Muscle layer of colon (tissue), 2 donors: ENCODE data around the gene NUDT7.

Experiments
- H3K27ac ChIP-seq: one replicate; pipeline ENCODE4 v1.7.0; 2013; ENCODE audit warnings: low read depth, mild to moderate bottlenecking, low read length, moderate library complexity
- H3K27me3 ChIP-seq, 2 donors: one replicate each; pipeline ENCODE4 v1.7.0; 2013; ENCODE audit warnings: low read length in 2 of 2, mild to moderate bottlenecking in 2 of 2; ENCODE audit not compliant: insufficient read depth in 2 of 2, control insufficient read depth in 1 of 2
- H3K36me3 ChIP-seq: one replicate; pipeline ENCODE4 v1.7.0; 2013; ENCODE audit warnings: mild to moderate bottlenecking, low read length; ENCODE audit not compliant: insufficient read depth
- H3K4me1 ChIP-seq: one replicate; pipeline ENCODE4 v1.7.0; 2013; ENCODE audit warnings: mild to moderate bottlenecking, low read length; ENCODE audit not compliant: insufficient read depth
- H3K4me3 ChIP-seq, 2 donors: one replicate each; pipeline ENCODE4 v1.7.0; 2013; ENCODE audit warnings: low read length in 2 of 2, low read depth in 1 of 2, mild to moderate bottlenecking in 1 of 2, moderate library complexity in 1 of 2
- H3K9ac ChIP-seq: one replicate; pipeline ENCODE4 v1.7.0; 2013; ENCODE audit warnings: low read length
- H3K9me3 ChIP-seq: one replicate; pipeline ENCODE4 v1.7.0; 2013; ENCODE audit warnings: mild to moderate bottlenecking, low read length
- donor health status: abdominal sarcoma.
- donor health status: Adenocarcinoma of cecum.

NUDT7 gene

DNA sequence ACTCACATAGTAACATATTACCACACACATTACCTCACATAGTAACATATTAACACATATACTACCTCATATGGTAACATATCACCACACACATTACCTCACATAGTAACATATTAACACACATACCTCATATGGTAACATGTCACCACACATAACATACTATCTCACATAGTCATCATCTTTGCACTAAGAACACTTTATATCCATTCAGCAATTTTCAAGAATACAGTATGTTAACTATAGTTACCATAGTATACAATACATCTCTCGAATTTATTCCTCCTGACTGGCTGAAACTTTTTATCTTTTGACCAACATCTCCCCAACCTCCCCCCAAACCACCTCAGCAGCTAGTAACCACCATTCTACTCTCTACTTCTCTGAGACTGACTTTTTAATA is 7.6 kb downstream of the NUDT7 start:
- H3K4me3 ChIP-seq, result no peak overlapping the region
- H3K9me3 ChIP-seq, result no peaks in the 10 kb centered on the region
- H3K36me3 ChIP-seq, result peaks cover 4% of the 10 kb centered on the region
- H3K27me3 ChIP-seq, result no peaks in the 10 kb centered on the region
- no peak overlapping the region for H3K9ac ChIP-seq
- H3K27ac ChIP-seq, result no peak overlapping the region
- H3K4me1 ChIP-seq, result no peaks in the 10 kb centered on the region

DNA sequence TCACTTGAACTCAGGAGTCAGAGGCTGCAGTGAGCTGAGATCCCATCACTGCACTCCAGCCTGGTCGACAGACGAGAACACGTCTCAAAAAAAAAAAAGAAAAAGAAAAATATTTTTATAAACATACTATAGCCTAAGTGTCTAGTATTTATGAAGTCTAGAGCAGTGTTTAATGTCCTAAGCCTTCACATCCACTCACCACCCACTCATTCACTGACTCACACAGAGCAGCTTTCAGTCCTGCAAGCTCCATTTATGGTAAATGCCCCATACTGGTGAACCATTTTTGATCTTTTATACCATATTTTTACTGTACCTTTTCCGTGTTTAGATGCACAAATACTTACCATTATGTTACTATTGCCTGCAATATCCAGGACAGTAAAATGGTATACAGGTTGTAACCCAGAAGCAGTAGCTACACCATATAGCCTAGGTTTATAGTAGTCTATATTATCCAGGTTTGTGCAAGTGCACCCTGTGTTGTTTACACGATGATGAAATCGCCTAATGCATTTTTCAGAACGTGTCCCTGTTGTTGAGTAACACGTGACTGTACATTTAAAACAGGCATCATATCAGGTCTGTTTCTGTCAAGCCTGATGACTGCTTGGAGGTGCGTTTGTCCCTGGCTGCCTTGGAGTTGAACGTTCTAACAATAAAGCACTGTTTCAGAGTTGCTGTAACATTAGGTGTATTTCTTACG is 10.1 kb downstream of the NUDT7 start:
- H3K4me1 ChIP-seq, result no peaks in the 10 kb centered on the region
- H3K27me3 ChIP-seq, result no peaks in the 10 kb centered on the region
- no peaks in the 10 kb centered on the region for H3K9me3 ChIP-seq
- H3K36me3 ChIP-seq, result no peaks in the 10 kb centered on the region
- no peak overlapping the region for H3K9ac ChIP-seq
- no peak overlapping the region for H3K27ac ChIP-seq
- H3K4me3 ChIP-seq, result no peak overlapping the region

DNA sequence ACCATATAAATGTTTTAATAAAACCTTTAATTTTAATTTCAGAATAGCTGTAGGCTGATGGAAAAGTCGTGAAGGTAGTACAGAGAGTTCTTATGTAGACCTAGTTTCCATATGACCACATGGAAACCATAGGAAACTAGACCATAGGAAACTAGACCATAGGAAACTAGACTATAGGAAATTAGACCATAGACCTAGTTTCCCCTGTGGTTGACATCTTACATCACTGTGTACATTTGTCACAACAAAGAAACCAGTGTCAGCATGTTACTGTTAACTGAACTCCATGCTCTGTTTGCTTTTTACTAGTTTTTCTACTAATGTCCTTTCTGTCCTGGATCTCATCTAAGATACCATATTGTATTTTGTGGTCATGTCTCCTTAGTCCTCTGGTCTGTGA is 14.6 kb downstream of the NUDT7 start:
- Histone ChIP-seq H3K27me3 (no peaks in the 10 kb centered on the region), H3K27ac (no peak overlapping the region), H3K4me3 (no peak overlapping the region), H3K9ac (no peak overlapping the region), H3K4me1 (no peaks in the 10 kb centered on the region), H3K9me3 (no peaks in the 10 kb centered on the region), H3K36me3 (no peaks in the 10 kb centered on the region)

DNA sequence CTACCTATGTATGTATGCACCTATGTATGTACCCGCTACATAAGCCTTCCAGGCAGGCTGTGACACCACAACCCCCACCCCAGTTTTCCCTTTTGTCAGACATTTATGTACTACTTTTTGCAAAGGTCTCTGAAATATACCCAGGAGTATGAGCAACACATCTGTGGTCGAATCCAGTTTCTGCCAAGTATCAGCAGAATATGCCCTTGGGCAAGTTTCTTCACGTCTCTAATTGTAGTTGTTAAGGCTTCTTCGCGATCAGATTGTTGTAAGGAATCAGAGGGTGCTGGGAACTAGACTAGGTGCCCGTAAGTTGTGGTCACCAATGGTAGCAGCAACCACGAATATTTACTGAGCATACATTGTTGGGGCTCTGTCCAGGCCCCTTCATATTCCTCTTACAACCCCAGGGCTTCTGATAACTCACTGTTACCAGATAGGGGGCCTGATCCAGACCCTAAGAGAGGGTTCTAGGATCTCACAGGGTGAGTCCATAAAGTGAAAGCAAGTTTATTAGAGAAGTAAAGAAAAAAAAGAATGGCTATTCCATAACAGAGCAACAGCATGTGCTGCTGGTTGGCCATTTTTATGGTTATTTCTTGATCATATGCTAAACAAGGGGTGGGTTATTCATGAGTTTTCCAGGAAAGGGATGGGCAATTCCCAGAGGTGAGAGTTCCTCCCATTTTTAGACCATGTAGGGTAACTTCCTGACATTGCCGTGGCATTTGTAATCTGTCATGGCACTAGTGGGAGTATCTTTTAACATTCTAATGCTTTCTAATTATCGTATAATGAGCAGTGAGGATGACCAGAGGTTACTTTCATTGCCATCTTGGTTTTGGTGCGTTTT is 16.6 kb downstream of the NUDT7 start:
- H3K36me3 ChIP-seq, result no peaks in the 10 kb centered on the region

DNA sequence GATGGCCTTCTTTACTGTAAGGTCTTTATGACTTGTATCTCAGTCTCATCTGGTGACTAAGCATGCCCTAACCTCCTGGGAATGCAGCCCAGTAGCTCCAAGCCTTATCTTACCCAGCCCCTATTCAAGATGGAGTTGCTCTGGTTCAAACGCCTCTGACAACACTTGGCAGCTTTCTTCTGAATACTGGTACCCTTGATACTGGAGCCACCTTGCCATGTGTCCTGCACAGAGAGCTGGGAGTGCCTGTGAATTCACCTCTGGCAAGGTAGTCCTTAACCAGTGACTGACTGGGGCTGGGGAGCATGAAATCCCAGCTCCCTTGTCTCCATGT is 17.2 kb downstream of the NUDT7 start:
- Histone ChIP-seq H3K36me3 (no peaks in the 10 kb centered on the region), H3K4me3 (no peak overlapping the region), H3K27me3 (no peaks in the 10 kb centered on the region), H3K9me3 (no peaks in the 10 kb centered on the region), H3K9ac (no peak overlapping the region), H3K4me1 (no peaks in the 10 kb centered on the region), H3K27ac (no peak overlapping the region)

More for the DNA sequence above, 16.6 kb downstream of the NUDT7 start:
- no peak overlapping the region for H3K9ac ChIP-seq
- H3K4me1 ChIP-seq, result no peaks in the 10 kb centered on the region
- no peaks in the 10 kb centered on the region for H3K27me3 ChIP-seq
- no peak overlapping the region for H3K27ac ChIP-seq
- no peaks in the 10 kb centered on the region for H3K9me3 ChIP-seq
- no peak overlapping the region for H3K4me3 ChIP-seq

DNA sequence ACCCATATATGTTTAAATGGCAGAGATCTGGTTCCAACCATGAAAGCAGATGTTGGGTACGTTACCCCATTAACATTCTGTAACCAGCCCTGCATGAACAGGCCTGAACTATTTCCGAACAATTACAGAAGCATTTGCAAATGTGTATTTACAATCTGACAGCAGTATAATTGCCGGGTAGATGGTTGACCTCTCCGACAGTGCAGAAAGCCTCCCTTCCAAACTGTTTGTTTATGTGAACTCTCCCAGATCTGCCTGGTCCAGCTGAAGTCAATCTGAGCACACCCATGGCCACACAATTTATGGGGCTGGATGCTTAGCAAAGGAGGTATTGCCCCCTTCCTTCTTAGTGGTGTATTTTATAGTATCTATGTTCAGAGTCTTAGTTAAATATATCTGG is 21.8 kb downstream of the NUDT7 start:
- Histone ChIP-seq H3K27ac (no peak overlapping the region), H3K36me3 (no peaks in the 10 kb centered on the region), H3K27me3 (no peaks in the 10 kb centered on the region), H3K9me3 (no peaks in the 10 kb centered on the region), H3K9ac (no peak overlapping the region), H3K4me3 (no peak overlapping the region), H3K4me1 (no peaks in the 10 kb centered on the region)

DNA sequence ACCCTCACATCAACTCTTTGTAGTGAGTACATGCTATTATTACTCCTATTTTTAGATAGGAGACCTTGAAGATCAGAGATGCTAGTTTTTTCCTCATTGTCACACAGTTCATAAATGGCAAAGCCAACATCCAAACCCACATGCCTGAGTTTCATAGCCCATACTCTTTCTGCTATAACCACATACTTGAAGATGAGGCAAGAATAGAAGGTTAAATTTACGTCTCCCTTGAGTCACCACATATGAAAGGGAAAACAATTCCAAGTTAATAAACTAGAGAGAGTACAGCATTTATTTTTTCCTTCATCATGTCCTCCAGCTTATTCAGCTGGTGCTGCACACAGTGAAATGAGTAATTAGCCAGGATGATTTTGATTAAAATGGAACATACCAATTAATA is 23.7 kb downstream of the NUDT7 start:
- H3K4me1 ChIP-seq, result no peaks in the 10 kb centered on the region
- H3K27me3 ChIP-seq, result no peaks in the 10 kb centered on the region
- H3K27ac ChIP-seq, result no peak overlapping the region
- H3K36me3 ChIP-seq, result no peaks in the 10 kb centered on the region
- H3K4me3 ChIP-seq, result no peak overlapping the region
- no peaks in the 10 kb centered on the region for H3K9me3 ChIP-seq
- H3K9ac ChIP-seq, result no peak overlapping the region

DNA sequence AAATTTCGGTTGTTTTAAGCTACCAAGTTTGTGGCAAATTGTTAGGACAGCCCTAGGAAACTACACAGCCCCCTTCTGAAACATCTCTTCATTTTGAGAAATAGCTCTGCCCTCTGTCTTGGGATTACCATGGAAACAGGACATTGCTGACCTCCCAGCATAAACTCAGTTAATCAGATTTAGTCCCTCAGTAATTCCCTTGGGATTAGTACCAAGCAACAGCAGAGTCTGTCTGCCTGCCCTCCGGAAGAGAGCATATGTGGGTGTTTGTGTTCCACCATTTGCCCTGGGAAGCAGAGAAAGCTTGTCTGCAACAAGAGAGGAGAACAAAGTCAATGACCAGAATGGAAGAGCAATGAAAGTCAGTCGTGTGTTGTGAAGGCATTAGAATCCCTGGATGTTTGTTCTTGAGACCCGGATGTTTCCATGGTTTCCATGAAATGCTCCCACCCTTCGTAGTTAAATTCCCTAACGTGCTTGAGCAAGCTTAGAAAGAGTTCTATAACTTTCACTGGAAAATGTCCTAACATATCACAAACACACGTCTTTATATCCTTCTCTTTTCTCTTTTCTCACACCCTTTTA is 26.2 kb downstream of the NUDT7 start:
- H3K27me3 ChIP-seq, result no peaks in the 10 kb centered on the region
- H3K36me3 ChIP-seq, result no peaks in the 10 kb centered on the region
- H3K27ac ChIP-seq, result no peak overlapping the region
- H3K4me3 ChIP-seq, result no peak overlapping the region
- H3K4me1 ChIP-seq, result no peaks in the 10 kb centered on the region
- no peaks in the 10 kb centered on the region for H3K9me3 ChIP-seq
- H3K9ac ChIP-seq, result no peak overlapping the region

DNA sequence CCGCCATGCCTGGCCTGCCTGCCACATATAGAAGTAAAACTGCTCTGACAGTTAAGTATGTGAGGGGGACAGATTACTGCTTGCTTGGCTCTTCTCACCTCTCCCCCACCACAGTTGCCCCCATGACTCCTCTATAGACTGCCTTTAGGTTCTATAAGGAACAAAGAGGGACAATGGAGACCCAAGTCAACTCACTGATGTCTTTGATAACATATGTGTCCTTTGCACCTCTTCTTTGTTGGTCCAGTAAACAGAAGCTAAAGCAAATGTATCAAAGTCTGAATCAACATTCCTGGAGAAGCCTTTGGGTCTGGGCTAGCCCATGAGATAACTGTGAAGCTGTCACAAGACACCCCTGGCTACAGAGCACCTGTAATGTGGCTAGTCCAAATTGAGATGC is 27.1 kb downstream of the NUDT7 start:
- Histone ChIP-seq H3K4me1 (no peaks in the 10 kb centered on the region), H3K27me3 (no peaks in the 10 kb centered on the region), H3K27ac (no peak overlapping the region), H3K9ac (no peak overlapping the region), H3K4me3 (no peak overlapping the region), H3K9me3 (no peaks in the 10 kb centered on the region), H3K36me3 (no peaks in the 10 kb centered on the region)

DNA sequence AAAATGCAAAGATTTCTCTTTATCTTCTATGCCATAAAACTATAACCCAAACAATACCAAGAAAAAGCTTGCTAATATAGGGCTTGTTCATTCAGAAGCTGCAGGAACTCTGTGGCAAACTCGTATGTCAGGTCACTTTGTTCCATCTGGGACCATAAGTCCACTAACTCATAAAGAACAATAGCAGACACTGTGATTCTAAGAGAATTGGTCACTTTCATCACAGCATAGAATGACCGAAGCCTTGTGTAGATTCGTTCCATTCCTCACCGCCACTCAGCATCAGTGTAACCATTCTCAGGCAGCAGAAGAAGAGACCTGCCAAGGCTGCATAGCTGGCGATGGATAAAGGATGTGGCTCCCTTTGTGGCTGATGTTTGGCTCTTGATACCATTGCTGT is 35.7 kb downstream of the NUDT7 start:
- no peaks in the 10 kb centered on the region for H3K4me1 ChIP-seq
- H3K9me3 ChIP-seq, result no peaks in the 10 kb centered on the region
- H3K36me3 ChIP-seq, result no peaks in the 10 kb centered on the region
- H3K27ac ChIP-seq, result no peak overlapping the region
- H3K4me3 ChIP-seq, result no peak overlapping the region
- no peaks in the 10 kb centered on the region for H3K27me3 ChIP-seq
- H3K9ac ChIP-seq, result no peak overlapping the region

DNA sequence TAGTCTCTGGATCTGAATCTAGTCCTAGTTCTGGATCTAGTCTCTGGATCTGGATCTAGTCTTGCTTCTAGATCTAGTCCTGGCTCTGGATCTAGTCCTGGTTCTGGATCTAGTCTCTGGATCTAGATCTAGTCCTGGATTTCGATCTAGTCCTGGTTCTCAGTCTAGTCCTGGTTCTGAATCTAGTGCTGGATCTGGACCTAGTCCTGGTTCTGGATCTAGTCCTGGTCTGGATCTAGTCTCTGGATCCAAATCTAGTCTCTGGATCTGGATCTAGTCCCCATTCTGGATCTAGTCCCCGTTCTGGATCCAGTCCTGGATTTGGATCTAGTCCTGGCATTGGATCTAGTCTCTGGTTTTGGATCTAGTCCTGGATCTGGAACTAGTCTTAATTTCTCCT is 36.2 kb downstream of the NUDT7 start:
- no peaks in the 10 kb centered on the region for H3K27me3 ChIP-seq
- no peak overlapping the region for H3K27ac ChIP-seq

More for the DNA sequence above, 36.2 kb downstream of the NUDT7 start:
- Histone ChIP-seq H3K36me3 (no peaks in the 10 kb centered on the region), H3K9me3 (no peaks in the 10 kb centered on the region), H3K4me3 (no peak overlapping the region), H3K4me1 (no peaks in the 10 kb centered on the region), H3K9ac (no peak overlapping the region)
